Osteocyte (in vitro differentiated cells): ENCODE results near the gene PAX8. TPM values are rescaled to one million over a fixed set of nuclear protein-coding genes. Genes with fewer than 3 reads are reported as not detected.
"Not testable (repeated sequence)": the region's sequence is repeated elsewhere in the genome, so short reads cannot be mapped to it uniquely, and the experiment has no call there.

ENCODE experiments used
- DNase-seq: peaks from one replicate; pipeline ENCODE4 v3.0.0; 2021; ENCODE audit warnings: mixed read lengths; ENCODE audit not compliant: unreplicated experiment; ENCODE audit errors: extremely low spot score
- H3K27ac Mint-ChIP-seq: one replicate; pipeline ENCODE4 v1.8.0; 2021; ENCODE audit warnings: mild to moderate bottlenecking, mixed read lengths; ENCODE audit not compliant: unreplicated experiment
- H3K27me3 Mint-ChIP-seq: one replicate; pipeline ENCODE4 v1.8.0; 2021; ENCODE audit warnings: mixed read lengths; ENCODE audit not compliant: unreplicated experiment
- H3K36me3 Mint-ChIP-seq: one replicate; pipeline ENCODE4 v1.8.0; 2021; ENCODE audit warnings: mixed read lengths; ENCODE audit not compliant: unreplicated experiment
- H3K4me1 Mint-ChIP-seq: one replicate; pipeline ENCODE4 v1.8.0; 2021; ENCODE audit warnings: mixed read lengths; ENCODE audit not compliant: unreplicated experiment
- H3K4me3 Mint-ChIP-seq: one replicate; pipeline ENCODE4 v1.8.0; 2021; ENCODE audit warnings: mild to moderate bottlenecking, moderate library complexity, mixed read lengths; ENCODE audit not compliant: unreplicated experiment
- H3K9me3 Mint-ChIP-seq: one replicate; pipeline ENCODE4 v1.8.0; 2021; ENCODE audit warnings: mixed read lengths; ENCODE audit not compliant: unreplicated experiment
- total RNA-seq: library from RNA; stranded (reverse); gene quantifications from 2 replicates; pipeline ENCODE4 v1.2.1, GENCODE V29; 2021
- TF ChIP-seq, protein P1 (sequence below): fragments of 200-600 bp; sonication (generic); IDR thresholded peaks from 2 replicates; pipeline ENCODE4 v1.5.0; 2021; ENCODE audit warnings: antibody characterized with exemption, mild to moderate bottlenecking, moderate library complexity

Gene PAX8
- total RNA-seq, 1 donor from 2014 or later: not detected

DNA sequence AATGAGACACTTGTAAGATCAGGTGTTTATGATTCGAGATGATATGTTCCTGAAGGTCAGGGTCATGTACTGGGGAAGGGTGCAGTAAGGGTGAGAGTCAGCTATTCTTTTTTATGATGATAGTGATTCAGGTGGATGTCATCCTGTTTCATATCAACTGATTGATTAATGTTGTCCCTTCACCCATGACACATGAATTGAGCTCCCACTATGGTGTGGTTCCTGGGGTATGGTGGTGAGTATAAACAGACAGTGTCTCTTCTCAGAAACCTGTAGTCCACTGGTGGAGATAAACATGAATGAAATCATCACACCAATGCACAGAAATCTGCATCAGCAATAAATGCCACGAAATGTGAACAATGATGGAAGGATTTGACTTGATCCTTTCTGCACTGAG, 37.4 kb upstream of the PAX8 start:
- no peaks in the 10 kb centered on the region for H3K9me3 Mint-ChIP-seq
- no peak overlapping the region for H3K27ac Mint-ChIP-seq
- no peaks in the 10 kb centered on the region for H3K36me3 Mint-ChIP-seq
- peaks cover 21% of the 10 kb centered on the region for H3K27me3 Mint-ChIP-seq
- no peak overlapping the region for H3K4me3 Mint-ChIP-seq
- DNase-seq: no peak
- peaks cover 36% of the 10 kb centered on the region for H3K4me1 Mint-ChIP-seq
- TF ChIP-seq, protein P1, sequence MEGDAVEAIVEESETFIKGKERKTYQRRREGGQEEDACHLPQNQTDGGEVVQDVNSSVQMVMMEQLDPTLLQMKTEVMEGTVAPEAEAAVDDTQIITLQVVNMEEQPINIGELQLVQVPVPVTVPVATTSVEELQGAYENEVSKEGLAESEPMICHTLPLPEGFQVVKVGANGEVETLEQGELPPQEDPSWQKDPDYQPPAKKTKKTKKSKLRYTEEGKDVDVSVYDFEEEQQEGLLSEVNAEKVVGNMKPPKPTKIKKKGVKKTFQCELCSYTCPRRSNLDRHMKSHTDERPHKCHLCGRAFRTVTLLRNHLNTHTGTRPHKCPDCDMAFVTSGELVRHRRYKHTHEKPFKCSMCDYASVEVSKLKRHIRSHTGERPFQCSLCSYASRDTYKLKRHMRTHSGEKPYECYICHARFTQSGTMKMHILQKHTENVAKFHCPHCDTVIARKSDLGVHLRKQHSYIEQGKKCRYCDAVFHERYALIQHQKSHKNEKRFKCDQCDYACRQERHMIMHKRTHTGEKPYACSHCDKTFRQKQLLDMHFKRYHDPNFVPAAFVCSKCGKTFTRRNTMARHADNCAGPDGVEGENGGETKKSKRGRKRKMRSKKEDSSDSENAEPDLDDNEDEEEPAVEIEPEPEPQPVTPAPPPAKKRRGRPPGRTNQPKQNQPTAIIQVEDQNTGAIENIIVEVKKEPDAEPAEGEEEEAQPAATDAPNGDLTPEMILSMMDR: no peak

DNA sequence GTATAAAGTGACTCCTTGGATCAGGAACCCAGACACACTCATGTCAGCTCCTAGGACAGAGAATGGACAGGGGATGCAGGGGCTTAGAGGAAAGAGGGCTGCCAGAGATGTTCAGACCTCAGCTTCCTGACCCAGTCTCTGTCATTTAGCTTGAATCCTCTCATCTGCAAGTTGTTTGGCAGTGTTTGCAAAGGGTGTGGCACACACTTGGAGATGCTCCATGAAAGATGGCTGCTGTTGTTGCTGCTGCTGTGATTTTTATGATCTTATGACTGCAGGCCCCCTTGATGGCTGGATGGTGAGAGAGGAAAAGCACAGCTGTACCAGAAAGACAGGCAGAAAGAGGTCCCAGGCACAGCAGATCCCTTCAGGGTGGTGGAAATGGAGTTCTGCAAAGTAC, 35.9 kb upstream of the PAX8 start:
- H3K27ac Mint-ChIP-seq: peak overlapping the region; percentile 21
- H3K27me3 Mint-ChIP-seq: peaks cover 21% of the 10 kb centered on the region
- not testable (repeated sequence) for H3K4me3 Mint-ChIP-seq, H3K9me3 Mint-ChIP-seq, H3K36me3 Mint-ChIP-seq, DNase-seq
- H3K4me1 Mint-ChIP-seq: peaks cover 49% of the 10 kb centered on the region

DNA sequence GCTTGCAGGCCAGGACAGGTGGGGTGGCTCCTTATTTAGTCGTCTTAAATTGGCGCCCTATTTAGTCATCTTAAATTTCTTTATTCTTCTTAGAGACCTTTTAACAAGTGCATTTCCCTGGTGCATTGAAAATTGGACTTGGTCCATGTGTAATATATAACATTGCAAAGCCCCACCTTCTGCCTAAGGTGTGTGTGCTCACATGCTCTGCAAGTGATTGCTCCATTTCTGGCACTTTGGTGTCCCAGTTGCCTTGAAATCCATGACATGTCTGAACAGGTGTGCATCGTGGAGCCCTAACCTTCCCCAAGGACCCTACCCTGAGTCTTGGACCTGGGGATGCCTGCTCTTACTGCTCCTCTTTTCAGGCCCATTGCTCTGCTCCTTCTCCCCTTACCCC, 35.5 kb upstream of the PAX8 start:
- not testable (repeated sequence) for DNase-seq, H3K9me3 Mint-ChIP-seq, H3K27ac Mint-ChIP-seq, H3K4me3 Mint-ChIP-seq, H3K36me3 Mint-ChIP-seq
- Mint-ChIP-seq H3K27me3 (peaks cover 21% of the 10 kb centered on the region), H3K4me1 (peaks cover 49% of the 10 kb centered on the region)

DNA sequence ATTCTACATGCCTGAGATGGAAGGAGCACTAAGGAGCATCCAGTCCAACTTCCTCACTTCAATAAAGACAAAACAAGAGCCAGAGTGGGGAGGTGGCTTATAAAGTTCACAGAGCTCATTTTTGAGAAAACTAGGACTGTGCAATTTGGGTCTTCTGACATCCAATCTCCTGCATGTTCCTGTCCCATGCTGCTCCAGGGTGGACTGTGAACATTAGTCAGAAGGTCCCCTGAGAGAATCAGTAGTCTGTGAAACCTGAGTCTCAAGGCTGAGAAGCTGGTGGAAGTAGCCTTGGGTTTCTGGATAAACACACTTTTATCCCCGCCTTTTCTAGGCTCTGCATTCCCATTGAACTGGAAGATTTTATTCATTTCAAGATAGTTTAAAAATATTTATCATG, 33.1 kb upstream of the PAX8 start:
- not testable (repeated sequence) for H3K9me3 Mint-ChIP-seq, H3K36me3 Mint-ChIP-seq, H3K4me3 Mint-ChIP-seq, DNase-seq
- Mint-ChIP-seq H3K27me3 (peaks cover 13% of the 10 kb centered on the region), H3K27ac (peak overlapping the region; percentile 77), H3K4me1 (peaks cover 49% of the 10 kb centered on the region)

DNA sequence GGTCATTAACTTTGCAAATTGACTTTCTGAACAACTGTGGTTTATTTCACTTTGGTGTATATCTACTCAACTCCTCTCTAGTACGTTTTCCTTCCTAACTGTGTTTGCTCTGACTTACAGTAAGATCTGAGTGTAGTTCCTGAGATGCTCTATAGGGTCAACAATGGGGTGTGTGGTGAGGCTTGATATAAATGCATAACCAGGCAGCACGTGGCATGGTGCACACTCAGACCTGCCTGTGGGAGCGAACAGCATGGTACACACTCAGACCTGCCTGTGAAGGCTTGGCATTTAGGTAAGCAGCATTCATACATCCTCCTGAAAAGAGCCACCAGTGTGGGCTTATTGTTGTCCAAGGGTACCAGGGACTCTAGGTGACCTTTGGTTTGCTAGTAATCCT, 32.5 kb upstream of the PAX8 start:
- peak overlapping the region; percentile 77 for H3K27ac Mint-ChIP-seq

DNA sequence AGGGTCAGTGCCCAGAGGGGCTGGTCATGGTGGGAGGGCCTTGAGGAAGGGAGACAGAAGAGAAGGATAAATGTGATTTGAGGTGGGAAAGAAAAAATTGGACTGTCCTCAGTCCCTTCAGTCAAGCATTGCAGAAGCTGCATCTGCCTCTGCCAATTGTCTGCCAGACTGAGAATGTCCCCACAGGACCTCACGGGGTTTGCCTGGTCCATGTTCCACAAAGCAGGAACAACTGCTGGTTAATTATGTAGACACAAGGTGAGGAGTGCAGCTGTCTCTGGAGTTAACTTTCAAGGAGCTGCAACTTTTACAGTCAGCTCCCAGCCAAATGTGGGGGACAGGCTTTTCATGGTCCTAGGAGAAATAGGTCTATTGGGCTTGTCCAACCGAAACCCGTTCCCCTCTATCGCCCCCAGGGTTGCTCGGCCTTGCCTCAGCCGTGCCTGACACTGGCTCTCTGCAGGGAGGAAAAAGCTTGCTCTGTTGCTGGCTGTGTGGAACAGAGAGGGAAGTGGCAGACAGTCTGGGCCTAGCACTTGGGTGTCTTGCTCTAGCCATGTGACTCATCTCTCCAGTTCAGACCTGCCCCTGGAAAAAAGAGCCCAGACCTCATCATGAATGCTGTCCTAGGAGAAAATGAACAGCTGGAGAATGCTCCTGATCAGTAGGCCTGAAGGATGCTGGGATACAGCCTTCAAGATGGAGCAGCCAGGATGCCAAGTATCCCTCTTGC, 31.1 kb upstream of the PAX8 start:
- H3K27me3 Mint-ChIP-seq: no peaks in the 10 kb centered on the region
- H3K9me3 Mint-ChIP-seq: no peaks in the 10 kb centered on the region
- TF ChIP-seq, protein P1: no peak
- peaks cover 48% of the 10 kb centered on the region for H3K4me1 Mint-ChIP-seq
- H3K36me3 Mint-ChIP-seq: no peaks in the 10 kb centered on the region
- H3K27ac Mint-ChIP-seq: no peak overlapping the region
- no peak overlapping the region for H3K4me3 Mint-ChIP-seq
- no peak for DNase-seq

More for the DNA sequence above, 32.5 kb upstream of the PAX8 start:
- not testable (repeated sequence) for H3K27me3 Mint-ChIP-seq, H3K36me3 Mint-ChIP-seq, H3K4me3 Mint-ChIP-seq, DNase-seq, H3K9me3 Mint-ChIP-seq
- peaks cover 49% of the 10 kb centered on the region for H3K4me1 Mint-ChIP-seq

DNA sequence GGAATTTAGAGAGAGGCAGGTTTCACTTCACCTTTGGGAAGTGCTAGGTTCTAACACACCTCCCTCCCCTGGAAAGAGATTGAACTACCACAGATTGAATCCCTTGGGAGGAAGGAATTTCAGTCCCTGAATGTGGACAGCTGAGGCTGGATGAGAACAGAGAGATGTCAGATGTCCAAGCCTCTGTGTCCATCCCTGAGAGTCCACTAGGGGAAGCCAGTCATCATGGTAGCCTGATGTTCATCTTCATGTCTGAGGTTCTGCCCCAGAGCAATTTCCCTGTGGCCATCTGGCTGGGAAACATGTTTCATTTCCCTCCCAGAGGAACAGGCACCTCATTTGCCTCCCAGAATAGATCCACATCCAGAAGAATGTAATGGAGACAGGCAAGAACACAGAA, 30.1 kb upstream of the PAX8 start:
- not testable (repeated sequence) for H3K4me3 Mint-ChIP-seq, H3K9me3 Mint-ChIP-seq, H3K27me3 Mint-ChIP-seq, H3K27ac Mint-ChIP-seq, DNase-seq, H3K36me3 Mint-ChIP-seq
- peaks cover 42% of the 10 kb centered on the region for H3K4me1 Mint-ChIP-seq

DNA sequence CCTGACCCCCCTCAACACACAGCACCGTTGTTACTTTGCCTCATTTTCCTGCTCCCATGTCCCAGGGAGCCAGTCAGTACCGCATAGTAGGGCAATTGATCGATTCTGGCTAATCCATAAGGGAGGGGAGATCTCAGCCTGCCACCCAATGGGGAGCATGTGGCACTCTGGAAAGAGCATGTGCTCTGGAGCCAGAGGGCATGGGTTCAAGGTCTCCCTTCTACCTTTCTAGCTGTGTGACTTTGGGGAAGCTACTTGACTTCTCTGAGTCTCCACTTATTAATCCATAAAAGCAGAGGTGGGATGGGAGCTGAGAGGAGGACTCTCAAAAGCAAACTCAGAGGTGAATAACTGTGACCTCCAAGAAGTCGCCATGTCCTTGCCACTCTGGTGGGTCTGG, 27.5 kb upstream of the PAX8 start:
- not testable (repeated sequence) for H3K9me3 Mint-ChIP-seq, H3K27me3 Mint-ChIP-seq, H3K27ac Mint-ChIP-seq, H3K36me3 Mint-ChIP-seq, H3K4me3 Mint-ChIP-seq, DNase-seq
- H3K4me1 Mint-ChIP-seq: peaks cover 16% of the 10 kb centered on the region

DNA sequence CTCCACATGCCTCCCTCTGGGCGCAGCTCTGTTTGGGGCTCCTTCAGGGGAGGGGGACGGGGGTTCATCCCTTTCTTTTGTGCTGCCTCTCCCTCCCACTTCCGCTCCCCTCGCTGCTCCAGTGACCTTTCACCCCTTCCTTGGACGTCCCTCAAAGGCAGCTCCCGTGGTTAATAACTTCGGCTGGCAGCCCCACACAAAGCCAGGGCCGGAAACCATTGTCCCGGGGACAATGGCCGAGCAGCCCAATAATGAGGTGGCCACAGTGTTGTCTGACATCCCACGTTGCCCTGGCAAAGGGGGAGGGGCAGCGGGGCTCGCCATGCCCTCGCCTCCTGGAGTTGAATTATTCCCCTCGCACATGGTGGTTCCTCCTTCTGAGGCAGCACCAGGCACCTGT, 27.0 kb upstream of the PAX8 start:
- peaks cover 12% of the 10 kb centered on the region for H3K4me1 Mint-ChIP-seq
- not testable (repeated sequence) for H3K9me3 Mint-ChIP-seq, H3K27me3 Mint-ChIP-seq, H3K36me3 Mint-ChIP-seq, H3K27ac Mint-ChIP-seq, H3K4me3 Mint-ChIP-seq, DNase-seq
